ENCODE results near the gene KDM3B.

GRCh38 chr5:138461343-138462125 lies 109.0 kb downstream of the KDM3B start:
- TF ChIP-seq CTCF (IDR thresholded peaks at IDR 0.05) = no peak
- TF ChIP-seq POLR2A (IDR thresholded peaks at IDR 0.05) = no peak
